IMR-90 (cell line): ENCODE results near the gene CWC15. TPM values are rescaled to one million over a fixed set of nuclear protein-coding genes. Genes with fewer than 3 reads are reported as not detected.

Experiments used
- ATAC-seq: fragments of 200-7000 bp; cut with Tn5 transposase; 2 replicates; pipeline ENCODE4 v1.9.1; 2020; ENCODE audit warnings: low read depth, mild to moderate bottlenecking, moderate library complexity
- BruUV-seq: library from RNA; stranded (reverse); fragments of 400-500 nt; replicated peaks from 2 replicates; lab custom pipeline; 2021; lab: Mats Ljungman, UMichigan
- CTCF ChIA-PET: fragments of 300-600 bp; formaldehyde crosslinking; extraction: SDS; loops from one replicate; lab custom pipeline; 2021; ENCODE audit warnings: antibody characterized with exemption; lab: Yijun Ruan, JAX
- POLR2A ChIA-PET: fragments of 300-600 bp; sonication (Branson Sonifier 250); formaldehyde crosslinking; loops from one replicate; lab custom pipeline; 2022; ENCODE audit warnings: antibody characterized with exemption; ENCODE audit not compliant: unreplicated experiment; lab: Charles Lee
- DNase-seq: peaks from one replicate; pipeline ENCODE4 v3.0.0; 2013
- H2AFZ ChIP-seq: replicated peaks from 2 replicates; pipeline ENCODE3; 2013; ENCODE audit warnings: low read length, mild to moderate bottlenecking; ENCODE audit not compliant: poor library complexity
- H2AK5ac ChIP-seq: 2 replicates; pipeline ENCODE4 v1.6.1; 2013; ENCODE audit warnings: low read depth, low read length, inconsistent platforms
- H2AK9ac ChIP-seq: replicated peaks from 2 replicates; pipeline ENCODE3; 2013; ENCODE audit warnings: mild to moderate bottlenecking, low read depth, low read length, moderate library complexity; ENCODE audit not compliant: poor library complexity
- H2BK120ac ChIP-seq: 2 replicates; pipeline ENCODE4 v1.6.1; 2013; ENCODE audit warnings: low read depth, low read length, inconsistent platforms
- H2BK15ac ChIP-seq: 3 replicates; pipeline ENCODE4 v1.6.1; 2013; ENCODE audit warnings: low read depth, low read length, inconsistent platforms
- H2BK20ac ChIP-seq: 2 replicates; pipeline ENCODE4 v1.6.1; 2013; ENCODE audit warnings: low read depth, mild to moderate bottlenecking, inconsistent platforms, low read length, moderate library complexity
- H2BK5ac ChIP-seq: 2 replicates; pipeline ENCODE4 v1.6.1; 2013; ENCODE audit warnings: mild to moderate bottlenecking, low read depth, low read length, inconsistent platforms; ENCODE audit not compliant: poor library complexity, severe bottlenecking
- H3K14ac ChIP-seq: replicated peaks from 2 replicates; pipeline ENCODE4 v1.6.1; 2013; ENCODE audit warnings: low read depth, low read length, inconsistent platforms
- H3K18ac ChIP-seq: 2 replicates; pipeline ENCODE4 v1.6.1; 2013; ENCODE audit warnings: low read depth, low read length, control low read depth
- H3K23ac ChIP-seq: 2 replicates; pipeline ENCODE4 v1.6.1; 2013; ENCODE audit warnings: low read depth, low read length, inconsistent platforms
- H3K27ac ChIP-seq: 2 replicates; pipeline ENCODE4 v1.5.1; 2013; ENCODE audit warnings: mild to moderate bottlenecking, control low read depth, low read length; ENCODE audit not compliant: insufficient read depth
- H3K27me3 ChIP-seq: 2 replicates; pipeline ENCODE4 v1.6.1; 2013; ENCODE audit warnings: low read length; ENCODE audit not compliant: control insufficient read depth, insufficient read depth
- H3K36me3 ChIP-seq: 2 replicates; pipeline ENCODE4 v1.6.1; 2013; ENCODE audit warnings: low read length, mixed read lengths; ENCODE audit not compliant: control insufficient read depth, insufficient read depth
- H3K4ac ChIP-seq: 2 replicates; pipeline ENCODE4 v1.6.1; 2013; ENCODE audit warnings: low read depth, low read length, inconsistent platforms
- H3K4me1 ChIP-seq: 2 replicates; pipeline ENCODE4 v1.6.1; 2013; ENCODE audit warnings: low read length, mixed read lengths; ENCODE audit not compliant: control insufficient read depth, insufficient read depth
- H3K4me2 ChIP-seq: 2 replicates; pipeline ENCODE4 v1.6.1; 2013; ENCODE audit warnings: low read depth, mild to moderate bottlenecking, control low read depth, low read length, moderate library complexity
- H3K4me3 ChIP-seq: 2 replicates; pipeline ENCODE4 v1.5.1; 2013; ENCODE audit warnings: low read depth, mild to moderate bottlenecking, control low read depth, low read length, moderate library complexity; ENCODE audit not compliant: insufficient read depth
- H3K56ac ChIP-seq: 2 replicates; pipeline ENCODE4 v1.6.1; 2013; ENCODE audit warnings: low read length, inconsistent platforms; ENCODE audit not compliant: insufficient read depth; ENCODE audit errors: extremely low read depth
- H3K79me1 ChIP-seq, 2 experiments: 2 replicates each; pipeline ENCODE4 v1.6.1; 2013; ENCODE audit warnings: low read length in 2 of 2, inconsistent platforms in 1 of 2, low read depth in 1 of 2
- H3K9ac ChIP-seq: 2 replicates; pipeline ENCODE4 v1.6.1; 2013; ENCODE audit warnings: low read depth, low read length, control low read depth
- H3K9me1 ChIP-seq: 2 replicates; pipeline ENCODE4 v1.6.1; 2013; ENCODE audit warnings: low read length, inconsistent platforms; ENCODE audit not compliant: insufficient read depth
- H3K9me3 ChIP-seq: 2 replicates; pipeline ENCODE4 v1.6.1; 2013; ENCODE audit warnings: low read length; ENCODE audit not compliant: control insufficient read depth, insufficient read depth
- H4K20me1 ChIP-seq: 2 replicates; pipeline ENCODE4 v1.6.1; 2013; ENCODE audit warnings: low read length, inconsistent platforms; ENCODE audit not compliant: insufficient read depth
- H4K5ac ChIP-seq: 2 replicates; pipeline ENCODE4 v1.6.1; 2013; ENCODE audit warnings: mild to moderate bottlenecking, low read depth, low read length, control low read depth
- H4K8ac ChIP-seq, 2 experiments: 2 replicates each; pipeline ENCODE4 v1.6.1; 2013; ENCODE audit warnings: low read depth in 2 of 2, low read length in 2 of 2, control low read depth in 1 of 2, inconsistent platforms in 1 of 2
- H4K91ac ChIP-seq: 2 replicates; pipeline ENCODE4 v1.6.1; 2013; ENCODE audit warnings: low read depth, low read length, inconsistent platforms; ENCODE audit not compliant: insufficient read depth
- BHLHE40 ChIP-seq: fragments of 150-350 bp; IDR thresholded peaks from 2 replicates; pipeline ENCODE4 v1.6.1; 2016; ENCODE audit warnings: mild to moderate bottlenecking, low read depth, low read length
- CEBPB ChIP-seq: IDR thresholded peaks from 2 replicates; pipeline ENCODE4 v1.6.1; 2012; ENCODE audit warnings: low read depth, low read length, improper control_type of control experiment
- CHD1 ChIP-seq: IDR thresholded peaks from 2 replicates; pipeline ENCODE4 v1.6.1; 2012; ENCODE audit warnings: low read depth, low read length, improper control_type of control experiment
- FOS ChIP-seq: fragments of 150-350 bp; IDR thresholded peaks from 2 replicates; pipeline ENCODE4 v1.6.1; 2016; ENCODE audit warnings: low read depth, low read length
- MAFK ChIP-seq: IDR thresholded peaks from 2 replicates; pipeline ENCODE4 v1.6.1; 2012; ENCODE audit warnings: low read depth, low read length, improper control_type of control experiment
- MAZ ChIP-seq: IDR thresholded peaks from 2 replicates; pipeline ENCODE4 v1.6.1; 2012; ENCODE audit warnings: low read depth, mild to moderate bottlenecking, low read length, improper control_type of control experiment, moderate library complexity, borderline replicate concordance
- MXI1 ChIP-seq: IDR thresholded peaks from 2 replicates; pipeline ENCODE4 v1.6.1; 2012; ENCODE audit warnings: low read depth, mild to moderate bottlenecking, low read length, moderate library complexity, borderline replicate concordance
- NFE2L2 ChIP-seq: fragments of 150-350 bp; IDR thresholded peaks from 2 replicates; pipeline ENCODE4 v1.6.1; 2016; ENCODE audit warnings: low read depth, mild to moderate bottlenecking, low read length
- POLR2A ChIP-seq: IDR thresholded peaks from 2 replicates; pipeline ENCODE4 v1.6.1; 2012; ENCODE audit warnings: mild to moderate bottlenecking, low read depth, low read length
- RAD21 ChIP-seq: IDR thresholded peaks from 2 replicates; pipeline ENCODE4 v1.6.1; 2012; ENCODE audit warnings: low read length, improper control_type of control experiment
- RCOR1 ChIP-seq: IDR thresholded peaks from 2 replicates; pipeline ENCODE4 v1.6.1; 2012; ENCODE audit warnings: mild to moderate bottlenecking, low read length, improper control_type of control experiment; ENCODE audit not compliant: insufficient replicate concordance
- RFX5 ChIP-seq: IDR thresholded peaks from 2 replicates; pipeline ENCODE4 v1.8.0; 2012; ENCODE audit warnings: low read depth, mild to moderate bottlenecking, low read length, moderate library complexity
- WGBS, 2 experiments: methylation state at CpG; one replicate each; pipeline versions ENCODE4 v1.1.5 to v1.1.7; 2013; ENCODE audit warnings: missing lambda C conversion rate in 2 of 2; ENCODE audit not compliant: insufficient read length in 1 of 2; ENCODE audit errors: extremely low coverage in 2 of 2; 5-methylcytosine and 5-hydroxymethylcytosine counted together
- dilution Hi-C: fragments of 300-500 bp; cut with HindIII; formaldehyde crosslinking; loops from one replicate; pipeline ENCODE4 v1.14.3; 2018; ENCODE audit warnings: low sequenced_read_pairs; ENCODE audit not compliant: unreplicated experiment
- in situ Hi-C: fragments of 300-500 bp; cut with MboI; formaldehyde crosslinking; loops from 3 replicates; pipeline ENCODE4 v1.14.3; 2019; ENCODE audit warnings: low sequenced_read_pairs, inconsistent platforms, mixed read lengths
- intact Hi-C: fragments of 100-400 bp; cut with micrococcal nuclease; formaldehyde crosslinking; loops from 2 replicates; pipeline ENCODE4 v1.10.0; 2022
- polyA plus RNA-seq, 3 experiments: library from polyadenylated mRNA; depleted of rRNA; stranded (reverse); fragments of >200 nt; gene quantifications; 2 replicates each; pipeline ENCODE4 v1.2.3, GENCODE V29; 2012; ENCODE audit warnings: low replicate concordance in 1 of 3
- total RNA-seq: library from RNA; depleted of rRNA; stranded (reverse); fragments of >200 nt; gene quantifications from 2 replicates; pipeline ENCODE4 v1.2.3, GENCODE V29; 2012
- TF ChIP-seq, protein P1 (sequence below): fragments of 150-350 bp; IDR thresholded peaks from 2 replicates; pipeline ENCODE4 v1.6.1; 2017; ENCODE audit warnings: mild to moderate bottlenecking, antibody characterized with exemption, low read length, low read depth
- TF ChIP-seq, protein P2 (sequence below): conservative IDR thresholded peaks from 2 replicates; pipeline ENCODE4 v1.5.1; 2012; ENCODE audit warnings: mild to moderate bottlenecking, low read depth, low read length, improper control_type of control experiment

CWC15 gene
- total and polyA plus RNA-seq, 2 of the 4 experiments (the other 2 are of a cell fraction) = 38.4 to 48.6 TPM

GRCh38 chr11:95005642-95006041 is 32.3 kb upstream of the CWC15 start:
- no CpG with 5 or more reads among the region's 1 CpG for WGBS, 2 experiments
- in situ Hi-C loops = no loop called here
- H3K18ac ChIP-seq = no peak overlapping the region
- no peak overlapping the region for H3K27ac ChIP-seq
- no peak overlapping the region for H4K91ac ChIP-seq
- H3K9me3 ChIP-seq = no peaks in the 10 kb centered on the region
- H2BK15ac ChIP-seq = no peak overlapping the region
- no peak overlapping the region for H2BK120ac ChIP-seq
- no peak overlapping the region for H2AK5ac ChIP-seq
- POLR2A ChIA-PET = no interaction called here
- H3K36me3 ChIP-seq = no peaks in the 10 kb centered on the region
- dilution Hi-C loops = no loop called here
- H4K8ac ChIP-seq = no peak overlapping the region
- H2BK5ac ChIP-seq = no peak overlapping the region
- intact Hi-C loops = no loop called here
- BruUV-seq = no TSS peak
- no peak overlapping the region for H2AK9ac ChIP-seq
- H3K27me3 ChIP-seq = peaks cover 4% of the 10 kb centered on the region; the same call in 1 of the 2 replicates
- ATAC-seq (no peak), DNase-seq (no peak)
- H3K4me3 ChIP-seq = no peak overlapping the region
- H3K4ac ChIP-seq = no peak overlapping the region
- CTCF ChIA-PET = no interaction called here
- TF ChIP-seq POLR2A (no peak), RFX5 (no peak), NFE2L2 (no peak), RAD21 (no peak), MAFK (no peak), MAZ (no peak), MXI1 (no peak), BHLHE40 (no peak), RCOR1 (no peak), FOS (no peak), CHD1 (no peak), CEBPB (no peak)
- TF ChIP-seq, protein P1, sequence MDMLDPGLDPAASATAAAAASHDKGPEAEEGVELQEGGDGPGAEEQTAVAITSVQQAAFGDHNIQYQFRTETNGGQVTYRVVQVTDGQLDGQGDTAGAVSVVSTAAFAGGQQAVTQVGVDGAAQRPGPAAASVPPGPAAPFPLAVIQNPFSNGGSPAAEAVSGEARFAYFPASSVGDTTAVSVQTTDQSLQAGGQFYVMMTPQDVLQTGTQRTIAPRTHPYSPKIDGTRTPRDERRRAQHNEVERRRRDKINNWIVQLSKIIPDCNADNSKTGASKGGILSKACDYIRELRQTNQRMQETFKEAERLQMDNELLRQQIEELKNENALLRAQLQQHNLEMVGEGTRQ = no peak
- TF ChIP-seq, protein P2, sequence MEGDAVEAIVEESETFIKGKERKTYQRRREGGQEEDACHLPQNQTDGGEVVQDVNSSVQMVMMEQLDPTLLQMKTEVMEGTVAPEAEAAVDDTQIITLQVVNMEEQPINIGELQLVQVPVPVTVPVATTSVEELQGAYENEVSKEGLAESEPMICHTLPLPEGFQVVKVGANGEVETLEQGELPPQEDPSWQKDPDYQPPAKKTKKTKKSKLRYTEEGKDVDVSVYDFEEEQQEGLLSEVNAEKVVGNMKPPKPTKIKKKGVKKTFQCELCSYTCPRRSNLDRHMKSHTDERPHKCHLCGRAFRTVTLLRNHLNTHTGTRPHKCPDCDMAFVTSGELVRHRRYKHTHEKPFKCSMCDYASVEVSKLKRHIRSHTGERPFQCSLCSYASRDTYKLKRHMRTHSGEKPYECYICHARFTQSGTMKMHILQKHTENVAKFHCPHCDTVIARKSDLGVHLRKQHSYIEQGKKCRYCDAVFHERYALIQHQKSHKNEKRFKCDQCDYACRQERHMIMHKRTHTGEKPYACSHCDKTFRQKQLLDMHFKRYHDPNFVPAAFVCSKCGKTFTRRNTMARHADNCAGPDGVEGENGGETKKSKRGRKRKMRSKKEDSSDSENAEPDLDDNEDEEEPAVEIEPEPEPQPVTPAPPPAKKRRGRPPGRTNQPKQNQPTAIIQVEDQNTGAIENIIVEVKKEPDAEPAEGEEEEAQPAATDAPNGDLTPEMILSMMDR = no peak
- H2AFZ ChIP-seq = no peak overlapping the region
- no peak overlapping the region for H3K4me2 ChIP-seq
- H3K9me1 ChIP-seq = no peaks in the 10 kb centered on the region
- no peak overlapping the region for H2BK20ac ChIP-seq
- H3K4me1 ChIP-seq = no peaks in the 10 kb centered on the region
- no peak overlapping the region for H3K9ac ChIP-seq
- H3K56ac ChIP-seq = no peak overlapping the region
- H4K5ac ChIP-seq = no peak overlapping the region
- H3K14ac ChIP-seq = no peak overlapping the region
- H3K23ac ChIP-seq = no peak overlapping the region
- H4K20me1 ChIP-seq = no peaks in the 10 kb centered on the region
- H3K79me1 ChIP-seq = no peaks in the 10 kb centered on the region
